HG03095 (cell line): ENCODE data around the gene PAIP2.

Experiments used
- ATAC-seq: cut with Tn5 transposase; IDR thresholded peaks from one replicate; pipeline ENCODE4 v1.9.1; 2021; ENCODE audit warnings: moderate library complexity; ENCODE audit not compliant: unreplicated experiment

The PAIP2 gene

DNA sequence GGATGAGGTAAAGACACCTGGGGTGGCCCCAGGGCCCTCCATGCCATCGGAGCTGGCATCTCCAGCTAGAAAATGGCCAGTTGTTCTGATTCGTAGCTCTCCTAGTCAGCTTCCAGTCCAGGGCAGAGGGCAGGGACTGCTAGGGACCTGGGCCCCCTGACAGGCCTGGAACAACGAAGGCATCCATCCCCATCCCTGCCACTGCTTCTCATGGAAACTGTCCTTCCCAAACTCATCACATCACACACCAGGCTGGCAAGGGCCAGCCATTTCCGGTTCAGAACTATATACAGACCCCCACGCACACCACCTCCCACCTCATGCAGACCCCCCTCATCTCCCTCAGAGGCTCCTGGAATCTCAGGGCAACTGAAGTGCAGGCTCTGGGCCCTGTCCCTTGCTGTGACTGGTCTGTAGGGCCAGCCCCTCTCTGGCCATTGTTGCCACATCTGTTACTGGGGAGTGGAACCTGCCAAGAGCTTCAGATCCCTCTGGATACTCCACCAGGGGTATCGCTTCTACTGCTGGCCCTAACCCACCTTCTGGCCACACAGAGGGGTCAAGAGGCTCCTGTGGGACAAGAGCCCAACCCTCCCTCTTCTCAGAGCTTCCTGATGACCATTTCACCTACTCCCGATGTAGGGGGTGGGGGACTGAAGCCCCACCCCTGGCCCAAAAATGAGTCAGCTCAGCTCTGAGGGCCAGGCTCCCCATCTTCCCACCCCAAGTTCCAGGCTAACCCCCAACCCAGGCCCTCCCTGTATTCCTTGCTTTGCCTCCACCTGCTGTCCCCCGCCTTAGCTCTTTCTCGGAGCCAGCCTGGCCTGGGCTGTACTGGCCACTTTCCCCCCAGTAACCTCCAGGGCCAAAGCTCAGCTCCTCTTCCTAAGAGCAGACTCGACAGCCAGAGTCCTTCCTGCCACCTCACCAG is 49.2 kb downstream of the PAIP2 start:
- ATAC-seq = no peak

DNA sequence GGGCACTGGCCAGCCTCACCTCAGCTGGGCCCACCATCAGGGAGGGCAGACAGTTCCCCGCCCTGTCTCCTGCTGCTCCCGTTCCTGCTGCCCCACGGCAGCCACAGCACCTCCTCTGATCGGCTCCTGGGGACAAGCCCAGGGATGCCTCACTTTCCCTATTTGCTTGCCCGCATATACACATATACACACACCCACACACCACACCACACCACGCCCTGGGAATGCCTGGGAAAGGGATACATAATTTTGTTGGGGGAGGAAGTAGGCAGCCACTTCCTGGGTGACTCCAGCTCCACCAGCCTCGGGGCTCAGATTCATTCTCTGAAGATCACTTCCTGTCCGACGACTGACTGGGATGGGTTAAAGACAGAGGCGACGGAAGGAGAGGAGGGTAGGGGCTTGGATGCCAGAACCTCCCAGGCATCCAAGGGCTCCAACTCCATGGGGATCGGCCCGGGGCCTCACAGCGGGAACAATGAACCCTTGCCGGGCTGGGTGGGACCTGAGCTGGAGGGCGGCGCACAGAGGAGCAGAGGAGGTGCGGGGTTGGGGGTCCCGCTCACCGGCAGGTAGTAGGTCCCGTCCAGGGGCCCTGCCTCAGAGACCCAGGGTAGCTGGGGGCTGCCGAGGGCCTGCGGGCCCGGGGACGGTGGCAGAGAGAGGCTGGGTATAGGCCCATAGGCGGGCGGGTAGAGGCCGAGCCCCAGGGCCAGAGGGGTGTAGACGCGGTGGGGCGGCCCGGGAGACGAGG is 50.1 kb downstream of the PAIP2 start:
- no peak for ATAC-seq

- ATAC-seq = no peak
These were observed 50.6 kb downstream of the PAIP2 start for GRCh38 chr5:139392324-139392677.

- ATAC-seq = peak; percentile 43
These were observed 51.2 kb downstream of the PAIP2 start for GRCh38 chr5:139392678-139393496.

DNA sequence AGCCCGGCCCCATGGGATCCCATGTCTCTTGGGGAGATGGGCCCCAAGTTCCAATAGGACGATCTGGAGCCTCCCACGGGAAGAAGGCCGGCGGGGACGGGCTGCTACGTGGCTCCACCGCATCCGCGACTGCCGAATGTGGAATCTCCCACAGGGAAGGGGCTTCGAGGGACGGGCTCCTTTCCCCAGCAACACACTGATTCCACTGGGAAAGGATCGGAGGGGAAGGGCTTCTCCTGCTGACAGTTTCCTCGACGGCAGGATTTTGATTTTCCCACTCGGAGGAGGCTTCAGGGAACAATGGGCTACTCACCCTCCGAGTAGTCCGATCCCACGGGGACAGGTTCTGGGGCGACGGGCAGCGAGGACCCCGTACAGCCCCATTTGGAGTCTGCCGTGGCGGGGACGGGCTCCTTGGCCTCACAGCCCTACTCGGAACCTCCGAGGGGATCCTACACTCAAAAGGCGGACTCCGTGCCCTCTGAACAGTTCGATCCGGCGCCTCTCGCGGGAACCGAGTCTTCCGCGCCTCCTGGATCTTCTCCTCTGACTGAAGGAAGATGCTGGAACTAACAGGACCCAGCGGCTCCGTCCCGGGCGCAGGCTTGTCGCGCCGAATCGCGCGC is 52.0 kb downstream of the PAIP2 start:
- ATAC-seq = no peak

DNA sequence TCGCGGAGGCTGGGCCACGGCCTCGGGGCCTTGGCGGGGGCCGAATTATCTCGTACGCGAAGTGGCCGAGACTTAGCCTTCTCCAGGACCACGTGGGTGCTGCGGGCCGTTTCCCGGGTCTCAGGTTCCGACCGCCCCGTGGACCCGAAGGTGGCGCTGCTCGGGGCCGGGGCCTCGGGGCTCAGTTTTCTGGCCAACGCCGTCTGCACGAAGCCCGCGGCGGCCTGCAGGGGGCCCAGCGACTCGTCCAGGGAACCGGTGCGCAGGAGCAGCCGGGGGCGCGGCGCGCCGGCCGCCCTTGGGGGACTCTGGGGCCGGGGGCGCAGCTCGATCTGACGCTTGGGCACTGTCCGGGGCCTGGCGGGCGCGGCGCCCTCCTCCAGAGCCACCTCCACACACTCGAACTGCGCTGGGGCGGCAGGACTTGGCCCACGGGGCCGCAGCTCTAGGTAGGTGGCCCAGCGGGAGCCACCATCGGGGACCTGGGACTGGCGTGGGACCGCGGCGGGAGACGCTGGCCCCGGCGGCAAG is 52.5 kb downstream of the PAIP2 start:
- no peak for ATAC-seq

GRCh38 chr5:139394654-139395566 is 53.3 kb downstream of the PAIP2 start, which contains the start of gene PROB1:
Gene PROB1, minus strand, starts transcription at chr5:139395104. Its CDS starts 23 bp downstream, at chr5:139395081.
- ATAC-seq = no peak

GRCh38 chr5:139395844-139396640 is 54.4 kb downstream of the PAIP2 start:
- no peak for ATAC-seq

- no peak for ATAC-seq
These were observed 55.0 kb downstream of the PAIP2 start for GRCh38 chr5:139396691-139397090.

DNA sequence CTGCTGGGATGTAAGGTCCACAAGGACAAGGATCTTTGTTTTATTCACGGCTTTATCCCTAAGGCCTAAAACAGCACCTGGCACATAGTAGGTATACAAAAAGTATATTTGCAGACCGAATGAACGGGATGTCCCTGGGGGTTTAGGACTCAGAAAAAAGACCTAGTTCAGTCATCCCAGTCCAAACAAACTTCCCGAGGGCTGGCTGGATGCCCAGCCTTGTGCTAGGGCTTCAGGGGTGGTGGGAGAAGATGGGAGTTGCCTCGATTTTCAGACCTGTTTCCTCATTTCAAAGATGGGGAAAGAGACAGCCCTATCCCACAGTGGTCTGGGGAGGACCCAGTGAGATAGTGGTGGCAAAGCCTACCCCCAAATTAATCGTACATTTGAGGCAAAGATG is 56.3 kb downstream of the PAIP2 start:
- ATAC-seq = no peak

DNA sequence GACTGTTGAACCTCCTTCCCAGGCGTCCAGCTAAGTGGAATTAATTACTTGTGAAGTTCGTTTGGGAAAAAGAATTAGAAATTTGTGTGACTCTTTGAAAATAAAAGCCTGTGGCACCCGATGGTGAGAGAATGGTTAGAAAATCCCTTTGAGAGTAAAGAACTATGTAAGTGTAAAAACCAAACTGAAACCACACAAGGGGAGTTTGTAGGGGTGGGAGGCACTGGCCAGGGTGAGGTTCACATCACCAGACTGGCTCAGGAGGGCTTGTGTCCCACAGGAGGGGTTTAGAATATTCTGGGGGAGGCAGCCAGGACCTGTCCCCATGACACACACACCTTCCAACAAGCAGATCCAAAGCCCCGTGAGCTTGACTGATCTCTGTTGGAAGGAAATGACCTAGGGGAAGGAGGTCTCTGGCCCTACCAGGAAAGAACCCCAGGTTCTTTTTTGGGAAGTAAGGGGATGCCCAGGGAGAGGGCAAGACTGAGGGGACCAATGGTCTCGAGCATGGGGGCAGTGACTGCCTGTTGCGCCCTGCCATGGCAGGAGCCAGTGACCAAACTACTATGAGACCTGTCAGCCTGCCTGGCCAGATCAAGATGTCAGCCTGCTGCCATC is 58.0 kb downstream of the PAIP2 start:
- ATAC-seq = no peak

GRCh38 chr5:139401546-139401945 is 59.9 kb downstream of the PAIP2 start:
- no peak for ATAC-seq

DNA sequence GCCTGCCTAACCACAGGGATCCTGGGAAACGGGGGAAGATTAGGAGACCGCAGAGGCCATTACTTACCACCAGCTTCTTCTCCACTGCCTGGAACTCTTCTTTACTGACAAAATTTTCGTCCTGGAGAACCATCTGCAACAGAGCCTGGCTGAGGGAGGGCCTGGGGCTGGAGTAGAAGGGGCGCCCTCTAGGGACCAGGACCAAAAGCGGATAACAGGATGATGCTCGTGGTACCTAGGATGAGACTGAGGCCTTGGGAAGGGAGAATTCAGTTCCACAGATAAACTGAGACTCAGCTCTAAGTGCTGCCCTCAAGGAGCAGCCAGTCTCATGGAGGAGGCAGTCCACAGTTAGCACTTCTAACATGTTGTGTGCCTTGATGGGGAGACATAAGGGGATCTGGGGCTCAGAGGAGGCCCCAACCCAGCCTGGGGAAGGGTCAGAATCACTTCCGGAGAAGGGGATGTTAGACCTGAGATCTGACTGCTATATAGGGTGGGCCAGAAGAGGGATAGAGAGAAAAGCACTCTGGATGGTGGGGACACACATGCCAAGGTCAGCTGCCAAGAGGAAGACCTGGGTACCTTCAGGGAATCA is 61.0 kb downstream of the PAIP2 start:
- no peak for ATAC-seq

DNA sequence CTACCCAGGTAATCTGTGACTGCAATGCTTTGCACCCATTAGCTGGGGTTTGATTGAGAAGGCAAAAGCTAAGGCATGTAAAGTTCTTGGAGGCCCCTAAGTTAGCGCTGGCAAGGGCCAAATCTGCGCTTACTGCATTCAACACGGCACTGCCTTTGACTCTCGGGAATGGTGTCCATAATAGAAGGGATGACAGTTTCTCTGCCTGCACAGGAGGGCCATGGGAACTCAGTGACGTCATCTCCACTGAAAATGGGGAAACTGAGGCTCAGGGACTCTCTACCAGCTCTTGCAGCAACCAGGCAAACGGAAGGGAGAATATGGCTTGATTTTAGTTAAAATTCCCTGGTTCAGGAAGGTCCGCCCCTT is 61.7 kb downstream of the PAIP2 start:
- no peak for ATAC-seq

DNA sequence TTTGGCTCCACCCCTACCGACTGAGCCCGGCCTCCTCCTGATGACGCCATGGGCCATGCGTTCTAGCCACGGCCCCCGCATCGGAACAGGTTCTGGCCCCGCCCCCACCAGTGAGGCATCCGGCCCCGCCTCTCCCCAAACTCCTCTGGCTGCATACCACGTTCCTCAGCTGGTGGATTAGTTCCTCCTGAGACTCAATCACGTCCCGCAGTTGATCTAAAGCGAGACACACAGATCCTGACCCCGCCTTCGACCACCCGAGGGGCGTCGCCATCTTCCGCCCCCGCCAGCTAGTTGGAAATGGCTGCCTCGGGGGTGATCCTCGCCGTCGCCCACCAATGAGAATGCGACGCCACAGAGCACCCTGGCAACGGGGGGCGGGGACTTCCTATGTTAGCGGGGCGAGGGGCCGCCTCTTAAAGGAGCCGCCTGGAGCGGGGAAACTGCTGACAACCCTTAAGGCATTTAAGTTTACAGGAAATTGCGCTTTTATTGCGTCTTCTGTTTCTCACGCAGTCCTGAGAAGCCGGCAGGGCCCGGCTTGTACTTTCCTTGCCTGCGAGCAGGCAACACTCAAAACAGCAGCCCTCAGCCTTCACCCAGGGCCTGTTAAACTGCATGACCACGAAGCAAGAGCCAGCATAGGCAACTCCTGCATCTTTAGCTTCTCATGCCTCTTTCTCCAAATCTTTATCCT is 62.3 kb downstream of the PAIP2 start, which contains the start of gene SPATA24:
TSS of gene SPATA24 (minus strand) at position 303 of the 697 bp plus-strand sequence. CDS start at position 274, 29 bp downstream.
- peak; percentile 76 for ATAC-seq

DNA sequence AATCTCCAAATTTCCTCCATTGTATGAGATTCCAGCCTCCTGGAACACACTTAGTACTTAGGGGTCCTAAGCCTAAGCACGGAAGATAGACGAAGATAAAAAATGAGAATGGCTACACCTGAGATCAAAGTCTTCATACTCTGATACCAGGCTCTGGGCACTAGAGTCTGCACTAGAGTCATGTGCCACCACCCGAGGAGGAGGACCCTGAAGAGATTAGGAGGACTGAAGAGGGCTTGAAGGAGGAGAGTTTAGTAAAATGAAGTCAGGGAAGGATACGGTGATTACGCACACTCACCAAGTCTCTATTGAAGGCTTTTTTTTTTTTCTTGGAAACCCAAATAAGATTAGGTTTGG is 62.8 kb downstream of the PAIP2 start:
- ATAC-seq = no peak

GRCh38 chr5:139406963-139407362 is 65.3 kb downstream of the PAIP2 start:
- no peak for ATAC-seq
